ENCODE results near the gene GPT2.

DNA sequence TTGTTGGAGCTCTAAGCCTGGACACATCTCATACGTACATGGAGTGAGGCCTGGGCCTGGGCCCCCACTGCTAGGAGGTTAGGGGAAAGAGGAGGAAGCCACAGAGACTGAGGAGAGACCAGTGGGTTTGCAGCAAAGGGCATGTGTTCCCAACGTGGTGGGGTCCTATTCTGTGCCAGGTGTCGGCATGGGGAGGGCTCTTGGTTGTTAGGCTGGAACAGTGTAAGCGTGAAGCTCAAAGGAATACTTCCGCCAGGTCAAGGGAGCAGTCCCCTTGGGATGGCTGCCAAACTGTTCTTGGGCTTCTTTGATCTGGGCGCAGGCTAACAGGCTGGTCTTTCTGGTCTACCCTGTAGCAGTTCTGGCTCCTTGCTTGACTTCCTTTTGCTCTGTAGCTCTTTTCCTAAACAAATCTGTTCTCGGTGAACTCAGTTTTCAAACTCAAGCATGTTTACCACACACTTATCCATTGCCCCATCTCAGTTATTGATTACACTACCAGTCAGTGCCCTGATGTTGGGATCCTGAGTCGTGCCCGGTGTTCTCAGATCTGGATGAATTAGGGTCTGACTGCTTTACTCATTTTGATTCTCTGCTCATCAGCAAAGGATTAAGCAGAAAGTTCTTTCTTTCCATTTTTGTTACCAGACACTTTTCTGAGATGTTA lies 36.4 kb downstream of the GPT2 start:
- TF ChIP-seq CTCF (IDR thresholded peaks at IDR 0.05) = no peak
- TF ChIP-seq REST (IDR thresholded peaks at IDR 0.05; ENCODE audit: insufficient read depth in 1 of 2, low read depth in 2 of 2, low read length in 1 of 2) = no peak
- TF ChIP-seq POLR2AphosphoS5 (IDR thresholded peaks at IDR 0.05; ENCODE audit: low read depth, low read length) = no peak
- TF ChIP-seq SIN3A (IDR thresholded peaks at IDR 0.05; ENCODE audit: borderline replicate concordance, insufficient read depth, low read depth, low read length) = no peak
